ENCODE measurements around the gene MBD6. TPM values are rescaled to one million over a fixed set of nuclear protein-coding genes. Genes with fewer than 3 reads are reported as not detected.
"Not testable (repeated sequence)": the region's sequence is repeated elsewhere in the genome, so short reads cannot be mapped to it uniquely, and the experiment has no call there.

Gene MBD6
- total RNA-seq, 1 experiment from 2014 or later = 66.8 TPM

- H3K27ac ChIP-seq (ENCODE audit: insufficient read length, low read depth, low read length); H2BK5ac ChIP-seq (ENCODE audit: insufficient read length, low read length); H4K20me1 ChIP-seq (ENCODE audit: control insufficient read depth, insufficient read depth, insufficient read length); H3K4me1 ChIP-seq (ENCODE audit: insufficient read depth, low read length); H3K23me2 ChIP-seq (ENCODE audit: insufficient read length, low read depth, low read length, poor library complexity, severe bottlenecking); H3K79me1 ChIP-seq (ENCODE audit: insufficient read depth, low read depth, low read length, poor library complexity, severe bottlenecking); H3T11ph ChIP-seq (ENCODE audit: low read length); H3K14ac ChIP-seq (ENCODE audit: insufficient read depth, low read length); H3K9ac ChIP-seq (ENCODE audit: extremely low read depth, insufficient read length, low read length); H2BK120ac ChIP-seq (ENCODE audit: low read depth, low read length, poor library complexity, severe bottlenecking); H2BK15ac ChIP-seq (ENCODE audit: low read depth, low read length); H2BK12ac ChIP-seq (ENCODE audit: insufficient read length, low read depth, low read length); H3K27ac Mint-ChIP-seq; H4K91ac ChIP-seq (ENCODE audit: insufficient read length, low read depth, low read length); DNase-seq; H2BK20ac ChIP-seq (ENCODE audit: low read depth, low read length, poor library complexity, severe bottlenecking); H3K4ac ChIP-seq (ENCODE audit: low read depth, low read length); H3K23ac ChIP-seq (ENCODE audit: insufficient read length, low read depth, low read length); H2AFZ ChIP-seq (ENCODE audit: low read length); H3K4me1 Mint-ChIP-seq; H3K27me3 Mint-ChIP-seq (ENCODE audit: low read depth); H3K79me2 ChIP-seq (ENCODE audit: insufficient read depth, low read length); H3K9me3 Mint-ChIP-seq; H3K4me3 Mint-ChIP-seq; H4K5ac ChIP-seq (ENCODE audit: insufficient read length, low read depth, low read length); H3K9me3 ChIP-seq (ENCODE audit: control insufficient read depth, low read depth, low read length); H4K8ac ChIP-seq (replicated peaks; ENCODE audit: insufficient read length, low read depth, low read length); H2AK5ac ChIP-seq (ENCODE audit: insufficient read length, low read length); H3K56ac ChIP-seq (ENCODE audit: insufficient read length, low read depth, low read length); H3K18ac ChIP-seq (ENCODE audit: insufficient read length, low read depth, low read length); H3K4me2 ChIP-seq (ENCODE audit: insufficient read depth, insufficient read length, low read length); H3K27me3 ChIP-seq (ENCODE audit: insufficient read depth, low read length): not testable (repeated sequence)
- WGBS (ENCODE audit: extremely low coverage, insufficient read length, low lambda C conversion rate) = no CpG with 5 or more reads among the region's 4 CpGs
- peaks cover 67 to 85% (median 73%) of the 10 kb centered on the region in 3 experiments for H3K36me3 Mint-ChIP-seq (ENCODE audit: insufficient read depth in 1 of 3, low read depth in 3 of 3)
Measured at GRCh38 chr12:57506541-57506940, 16.1 kb upstream of the MBD6 start.

GRCh38 chr12:57507796-57508195 lies 14.8 kb upstream of the MBD6 start:
- not testable (repeated sequence) for H4K20me1 ChIP-seq (ENCODE audit: control insufficient read depth, insufficient read depth, insufficient read length); H3K4ac ChIP-seq (ENCODE audit: low read depth, low read length); H2BK5ac ChIP-seq (ENCODE audit: insufficient read length, low read length); H4K5ac ChIP-seq (ENCODE audit: insufficient read length, low read depth, low read length); H3K23me2 ChIP-seq (ENCODE audit: insufficient read length, low read depth, low read length, poor library complexity, severe bottlenecking); H3K4me1 Mint-ChIP-seq; H2BK15ac ChIP-seq (ENCODE audit: low read depth, low read length); H3K18ac ChIP-seq (ENCODE audit: insufficient read length, low read depth, low read length); H4K8ac ChIP-seq (replicated peaks; ENCODE audit: insufficient read length, low read depth, low read length); H3K4me2 ChIP-seq (ENCODE audit: insufficient read depth, insufficient read length, low read length); H3K23ac ChIP-seq (ENCODE audit: insufficient read length, low read depth, low read length); H4K91ac ChIP-seq (ENCODE audit: insufficient read length, low read depth, low read length); H3K4me3 Mint-ChIP-seq; H2BK120ac ChIP-seq (ENCODE audit: low read depth, low read length, poor library complexity, severe bottlenecking); DNase-seq; H3K9me3 ChIP-seq (ENCODE audit: control insufficient read depth, low read depth, low read length); H2BK12ac ChIP-seq (ENCODE audit: insufficient read length, low read depth, low read length); H3K9ac ChIP-seq (ENCODE audit: extremely low read depth, insufficient read length, low read length); H3T11ph ChIP-seq (ENCODE audit: low read length); H3K27me3 Mint-ChIP-seq (ENCODE audit: low read depth); H3K9me3 Mint-ChIP-seq; H3K27ac Mint-ChIP-seq; H3K27me3 ChIP-seq (ENCODE audit: insufficient read depth, low read length); H3K79me2 ChIP-seq (ENCODE audit: insufficient read depth, low read length); H2AK5ac ChIP-seq (ENCODE audit: insufficient read length, low read length); H2AFZ ChIP-seq (ENCODE audit: low read length); H3K14ac ChIP-seq (ENCODE audit: insufficient read depth, low read length); H3K4me1 ChIP-seq (ENCODE audit: insufficient read depth, low read length); H3K56ac ChIP-seq (ENCODE audit: insufficient read length, low read depth, low read length); H2BK20ac ChIP-seq (ENCODE audit: low read depth, low read length, poor library complexity, severe bottlenecking); H3K79me1 ChIP-seq (ENCODE audit: insufficient read depth, low read depth, low read length, poor library complexity, severe bottlenecking); H3K27ac ChIP-seq (ENCODE audit: insufficient read length, low read depth, low read length)
- H3K36me3 Mint-ChIP-seq (ENCODE audit: insufficient read depth in 1 of 3, low read depth in 3 of 3) = peaks cover 71 to 86% (median 75%) of the 10 kb centered on the region in 3 experiments
- no CpG with 5 or more reads among the region's 28 CpGs for WGBS (ENCODE audit: extremely low coverage, insufficient read length, low lambda C conversion rate)

Data from H9 (cell line).